ENCODE results near the gene ARID4B. TPM values are rescaled to one million over a fixed set of nuclear protein-coding genes. Genes with fewer than 3 reads are reported as not detected.
"Not testable (repeated sequence)": the region's sequence is repeated elsewhere in the genome, so short reads cannot be mapped to it uniquely, and the experiment has no call there.

ARID4B gene
- total and polyA plus RNA-seq, 9 donors, result 19.6 to 52.0 (median 40.6) TPM

- TF ChIP-seq POLR2A (IDR thresholded peaks at IDR 0.05) (no peak), EP300 (IDR thresholded peaks at IDR 0.05) (no peak)
- Histone ChIP-seq H3K27me3 (no peaks in the 10 kb centered on the region), H3K4me1 (ENCODE audit: insufficient read depth) (peaks cover 5% of the 10 kb centered on the region), H3K9me3 (no peaks in the 10 kb centered on the region), H3K27ac (peak overlapping the region; percentile 59 to 72), H3K36me3 (no peaks in the 10 kb centered on the region), H3K4me3 (peak overlapping the region; percentile 77)
- DNase-seq, result no peak
- WGBS, 3 donors, result 3 to 4% (median 3%) methylated on average over 14 of the region's 14 CpGs
- intact Hi-C loops (cut with DNase I), result no loop called here
Observed at GRCh38 chr1:235160383-235160956, 167.5 kb downstream of the ARID4B start.

DNA sequence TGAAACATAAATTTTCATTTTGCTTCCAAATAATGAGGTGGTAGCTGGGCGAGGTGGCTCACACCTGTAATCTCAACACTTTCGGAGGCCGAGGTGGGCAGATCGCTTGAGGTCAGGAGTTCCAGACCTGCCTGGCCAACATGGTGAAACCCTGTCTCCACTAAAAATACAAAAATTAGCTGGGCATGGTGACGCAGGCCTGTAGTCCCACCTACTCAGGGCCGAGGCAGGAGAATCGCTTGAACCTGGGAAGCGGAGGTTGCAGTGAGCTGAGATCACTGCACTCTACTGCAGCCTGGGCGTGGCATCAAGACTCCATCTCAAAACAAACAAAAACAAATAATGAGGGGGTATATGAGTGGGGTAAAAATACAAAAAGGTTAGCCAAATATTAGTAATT is 168.0 kb downstream of the ARID4B start:
- intact Hi-C loops (cut with DNase I); DNase-seq; H3K4me1 ChIP-seq (ENCODE audit: insufficient read depth); H3K36me3 ChIP-seq; H3K27me3 ChIP-seq; H3K27ac ChIP-seq; H3K9me3 ChIP-seq: not testable (repeated sequence)
- H3K4me3 ChIP-seq, result peak overlapping the region; percentile 77
- WGBS, 3 donors, result 79 to 81% (median 80%) methylated on average over 9 of the region's 9 CpGs

- H3K36me3 ChIP-seq; H3K27ac ChIP-seq; DNase-seq; H3K9me3 ChIP-seq; H3K4me3 ChIP-seq; H3K27me3 ChIP-seq; H3K4me1 ChIP-seq (ENCODE audit: insufficient read depth); intact Hi-C loops (cut with DNase I): not testable (repeated sequence)
- 89 to 96% (median 93%) methylated on average over 9 of the region's 9 CpGs for WGBS, 3 donors
Observed at GRCh38 chr1:235159284-235159683, 168.7 kb downstream of the ARID4B start.

DNA sequence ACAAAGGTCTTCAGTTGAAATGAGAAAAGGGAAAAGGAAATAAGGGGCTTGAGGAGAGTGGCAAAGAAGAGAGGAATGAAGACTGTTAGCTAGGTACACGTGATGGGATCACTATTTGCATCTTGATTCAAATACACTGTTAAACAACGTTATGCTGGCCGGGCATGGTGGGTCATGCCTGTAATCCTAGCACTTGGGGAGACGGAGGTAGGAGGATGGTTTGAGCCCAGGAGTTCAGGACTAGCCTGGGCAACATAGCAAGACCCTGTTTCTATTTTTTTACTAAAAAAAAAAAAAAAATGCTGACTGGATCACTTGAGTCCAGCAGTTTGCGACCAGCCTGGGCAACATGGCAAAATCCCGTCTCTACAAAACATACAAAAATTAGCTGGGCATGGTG is 169.3 kb downstream of the ARID4B start:
- H3K9me3 ChIP-seq, result no peaks in the 10 kb centered on the region
- no peak for TF ChIP-seq EP300 (IDR thresholded peaks at IDR 0.05)
- TF ChIP-seq, protein P1, sequence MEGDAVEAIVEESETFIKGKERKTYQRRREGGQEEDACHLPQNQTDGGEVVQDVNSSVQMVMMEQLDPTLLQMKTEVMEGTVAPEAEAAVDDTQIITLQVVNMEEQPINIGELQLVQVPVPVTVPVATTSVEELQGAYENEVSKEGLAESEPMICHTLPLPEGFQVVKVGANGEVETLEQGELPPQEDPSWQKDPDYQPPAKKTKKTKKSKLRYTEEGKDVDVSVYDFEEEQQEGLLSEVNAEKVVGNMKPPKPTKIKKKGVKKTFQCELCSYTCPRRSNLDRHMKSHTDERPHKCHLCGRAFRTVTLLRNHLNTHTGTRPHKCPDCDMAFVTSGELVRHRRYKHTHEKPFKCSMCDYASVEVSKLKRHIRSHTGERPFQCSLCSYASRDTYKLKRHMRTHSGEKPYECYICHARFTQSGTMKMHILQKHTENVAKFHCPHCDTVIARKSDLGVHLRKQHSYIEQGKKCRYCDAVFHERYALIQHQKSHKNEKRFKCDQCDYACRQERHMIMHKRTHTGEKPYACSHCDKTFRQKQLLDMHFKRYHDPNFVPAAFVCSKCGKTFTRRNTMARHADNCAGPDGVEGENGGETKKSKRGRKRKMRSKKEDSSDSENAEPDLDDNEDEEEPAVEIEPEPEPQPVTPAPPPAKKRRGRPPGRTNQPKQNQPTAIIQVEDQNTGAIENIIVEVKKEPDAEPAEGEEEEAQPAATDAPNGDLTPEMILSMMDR (IDR thresholded peaks at IDR 0.05), result no peak
- H3K27ac ChIP-seq, result no peak overlapping the region
- no peaks in the 10 kb centered on the region for H3K27me3 ChIP-seq
- intact Hi-C loops (cut with DNase I), result no loop called here
- no peak for DNase-seq
- no peak overlapping the region for H3K4me3 ChIP-seq
- H3K4me1 ChIP-seq (ENCODE audit: insufficient read depth), result peaks cover 5% of the 10 kb centered on the region
- no peaks in the 10 kb centered on the region for H3K36me3 ChIP-seq
- 91 to 94% (median 92%) methylated on average over 6 of the region's 6 CpGs for WGBS, 3 donors

- H3K27ac ChIP-seq, result no peak overlapping the region
- TF ChIP-seq, protein P1 (IDR thresholded peaks at IDR 0.05), result no peak
- TF ChIP-seq POLR2A (IDR thresholded peaks at IDR 0.05), result no peak
- no peak for TF ChIP-seq EP300 (IDR thresholded peaks at IDR 0.05)
- no peaks in the 10 kb centered on the region for H3K9me3 ChIP-seq
- H3K36me3 ChIP-seq, result no peaks in the 10 kb centered on the region
- H3K27me3 ChIP-seq, result no peaks in the 10 kb centered on the region
- H3K4me3 ChIP-seq, result no peak overlapping the region
- no peak for DNase-seq
- WGBS, 3 donors, result 90 to 93% (median 90%) methylated on average over 4 of the region's 4 CpGs
- intact Hi-C loops (cut with DNase I), result no loop called here
- peaks cover 5% of the 10 kb centered on the region for H3K4me1 ChIP-seq (ENCODE audit: insufficient read depth)
Observed at GRCh38 chr1:235157150-235157549, 170.8 kb downstream of the ARID4B start.

- no peak for DNase-seq
- Histone ChIP-seq H3K4me3 (no peak overlapping the region), H3K36me3 (no peaks in the 10 kb centered on the region), H3K27ac (no peak overlapping the region), H3K27me3 (no peaks in the 10 kb centered on the region), H3K4me1 (ENCODE audit: insufficient read depth) (peaks cover 3% of the 10 kb centered on the region), H3K9me3 (no peaks in the 10 kb centered on the region)
- 70 to 75% (median 75%) methylated on average over 4 of the region's 4 CpGs for WGBS, 3 donors
- intact Hi-C loops (cut with DNase I), result no loop called here
- TF ChIP-seq, protein P1 (IDR thresholded peaks at IDR 0.05), result no peak
- TF ChIP-seq EP300 (IDR thresholded peaks at IDR 0.05), result no peak
- no peak for TF ChIP-seq POLR2A (IDR thresholded peaks at IDR 0.05)
Observed at GRCh38 chr1:235156740-235157139, 171.2 kb downstream of the ARID4B start.
